Rectal smooth muscle tissue (tissue), 1 donor: Measurements from ENCODE around the gene PHYHIPL.

ENCODE experiments used
- H3K27ac ChIP-seq: one replicate; pipeline ENCODE4 v1.7.0; 2013; ENCODE audit warnings: low read depth, low read length, inconsistent platforms
- H3K27me3 ChIP-seq: one replicate; pipeline ENCODE4 v1.7.0; 2013; ENCODE audit warnings: low read length; ENCODE audit not compliant: control insufficient read depth, insufficient read depth
- H3K36me3 ChIP-seq: one replicate; pipeline ENCODE4 v1.7.0; 2013; ENCODE audit warnings: low read length; ENCODE audit not compliant: control insufficient read depth, insufficient read depth
- H3K4me1 ChIP-seq: one replicate; pipeline ENCODE4 v1.7.0; 2013; ENCODE audit warnings: low read length; ENCODE audit not compliant: control insufficient read depth, insufficient read depth
- H3K4me3 ChIP-seq: one replicate; pipeline ENCODE4 v1.7.0; 2013; ENCODE audit warnings: low read length
- H3K9ac ChIP-seq: one replicate; pipeline ENCODE4 v1.7.0; 2013; ENCODE audit warnings: low read length

The PHYHIPL gene

GRCh38 chr10:59242057-59242456 is 65.6 kb downstream of the PHYHIPL start:
- Histone ChIP-seq H3K27ac (no peak overlapping the region), H3K36me3 (no peaks in the 10 kb centered on the region), H3K27me3 (no peaks in the 10 kb centered on the region), H3K9ac (no peak overlapping the region), H3K4me1 (no peaks in the 10 kb centered on the region), H3K4me3 (no peak overlapping the region)

GRCh38 chr10:59242991-59243390 is 66.5 kb downstream of the PHYHIPL start:
- H3K4me3 ChIP-seq: no peak overlapping the region
- H3K4me1 ChIP-seq: no peaks in the 10 kb centered on the region

GRCh38 chr10:59243611-59244195 is 67.3 kb downstream of the PHYHIPL start:
- H3K27me3 ChIP-seq: no peaks in the 10 kb centered on the region
- H3K4me3 ChIP-seq: no peak overlapping the region
- no peaks in the 10 kb centered on the region for H3K36me3 ChIP-seq
- no peak overlapping the region for H3K9ac ChIP-seq
- no peaks in the 10 kb centered on the region for H3K4me1 ChIP-seq
- H3K27ac ChIP-seq: no peak overlapping the region

More at GRCh38 chr10:59242991-59243390, 66.5 kb downstream of the PHYHIPL start:
- H3K27ac ChIP-seq: no peak overlapping the region
- H3K9ac ChIP-seq: no peak overlapping the region
- H3K36me3 ChIP-seq: no peaks in the 10 kb centered on the region
- H3K27me3 ChIP-seq: no peaks in the 10 kb centered on the region

GRCh38 chr10:59244871-59245270 is 68.4 kb downstream of the PHYHIPL start:
- Histone ChIP-seq H3K4me1 (no peaks in the 10 kb centered on the region), H3K4me3 (no peak overlapping the region), H3K27ac (no peak overlapping the region), H3K9ac (no peak overlapping the region), H3K36me3 (no peaks in the 10 kb centered on the region), H3K27me3 (no peaks in the 10 kb centered on the region)

GRCh38 chr10:59245686-59246085 is 69.2 kb downstream of the PHYHIPL start:
- no peaks in the 10 kb centered on the region for H3K4me1 ChIP-seq
- no peak overlapping the region for H3K27ac ChIP-seq
- H3K4me3 ChIP-seq: no peak overlapping the region
- H3K9ac ChIP-seq: no peak overlapping the region
- H3K36me3 ChIP-seq: no peaks in the 10 kb centered on the region
- no peaks in the 10 kb centered on the region for H3K27me3 ChIP-seq

- Histone ChIP-seq H3K36me3 (peaks cover 4% of the 10 kb centered on the region), H3K27ac (no peak overlapping the region), H3K9ac (no peak overlapping the region)
These were observed 76.0 kb downstream of the PHYHIPL start for GRCh38 chr10:59252491-59252890.

GRCh38 chr10:59255463-59255862 is 79.0 kb downstream of the PHYHIPL start:
- peaks cover 4% of the 10 kb centered on the region for H3K36me3 ChIP-seq
- no peaks in the 10 kb centered on the region for H3K4me1 ChIP-seq

More at GRCh38 chr10:59252491-59252890, 76.0 kb downstream of the PHYHIPL start:
- H3K4me1 ChIP-seq: no peaks in the 10 kb centered on the region
- H3K27me3 ChIP-seq: no peaks in the 10 kb centered on the region
- no peak overlapping the region for H3K4me3 ChIP-seq

GRCh38 chr10:59257224-59257623 is 80.8 kb downstream of the PHYHIPL start:
- no peak overlapping the region for H3K9ac ChIP-seq
- no peak overlapping the region for H3K4me3 ChIP-seq
- no peak overlapping the region for H3K27ac ChIP-seq
- no peaks in the 10 kb centered on the region for H3K27me3 ChIP-seq
- H3K36me3 ChIP-seq: peaks cover 4% of the 10 kb centered on the region
- H3K4me1 ChIP-seq: no peaks in the 10 kb centered on the region

More at GRCh38 chr10:59255463-59255862, 79.0 kb downstream of the PHYHIPL start:
- Histone ChIP-seq H3K9ac (no peak overlapping the region), H3K27ac (no peak overlapping the region), H3K4me3 (no peak overlapping the region), H3K27me3 (no peaks in the 10 kb centered on the region)

- Histone ChIP-seq H3K9ac (no peak overlapping the region), H3K27me3 (no peaks in the 10 kb centered on the region), H3K27ac (no peak overlapping the region), H3K4me3 (no peak overlapping the region), H3K36me3 (peaks cover 2% of the 10 kb centered on the region), H3K4me1 (no peaks in the 10 kb centered on the region)
These were observed 82.4 kb downstream of the PHYHIPL start for GRCh38 chr10:59258890-59259289.

- peaks cover 6% of the 10 kb centered on the region for H3K36me3 ChIP-seq
- H3K9ac ChIP-seq: no peak overlapping the region
- no peak overlapping the region for H3K4me3 ChIP-seq
- no peaks in the 10 kb centered on the region for H3K4me1 ChIP-seq
- H3K27me3 ChIP-seq: no peaks in the 10 kb centered on the region
- no peak overlapping the region for H3K27ac ChIP-seq
These were observed 88.7 kb downstream of the PHYHIPL start for GRCh38 chr10:59265141-59265540.

GRCh38 chr10:59266321-59266720 is 89.9 kb downstream of the PHYHIPL start:
- H3K4me1 ChIP-seq: no peaks in the 10 kb centered on the region
- no peak overlapping the region for H3K27ac ChIP-seq
- H3K36me3 ChIP-seq: peaks cover 6% of the 10 kb centered on the region
- no peak overlapping the region for H3K9ac ChIP-seq
- no peaks in the 10 kb centered on the region for H3K27me3 ChIP-seq
- no peak overlapping the region for H3K4me3 ChIP-seq

GRCh38 chr10:59268460-59268859 is 92.0 kb downstream of the PHYHIPL start:
- Histone ChIP-seq H3K36me3 (peaks cover 4% of the 10 kb centered on the region), H3K4me3 (no peak overlapping the region), H3K27me3 (no peaks in the 10 kb centered on the region), H3K4me1 (no peaks in the 10 kb centered on the region), H3K27ac (no peak overlapping the region), H3K9ac (no peak overlapping the region)

- H3K27ac ChIP-seq: no peak overlapping the region
- H3K27me3 ChIP-seq: no peaks in the 10 kb centered on the region
- no peaks in the 10 kb centered on the region for H3K4me1 ChIP-seq
- no peak overlapping the region for H3K4me3 ChIP-seq
- H3K36me3 ChIP-seq: peaks cover 4% of the 10 kb centered on the region
- no peak overlapping the region for H3K9ac ChIP-seq
These were observed 93.2 kb downstream of the PHYHIPL start for GRCh38 chr10:59269651-59270050.
